GM18909 (cell line): ENCODE results near the gene PDE6A.

ENCODE experiments used
- ATAC-seq: cut with Tn5 transposase; IDR thresholded peaks from one replicate; pipeline ENCODE4 v1.9.1; 2021; ENCODE audit warnings: mild to moderate bottlenecking; ENCODE audit not compliant: unreplicated experiment, poor library complexity

Gene PDE6A

GRCh38 chr5:149841851-149842793 lies 102.5 kb downstream of the PDE6A start:
- ATAC-seq = no peak

GRCh38 chr5:149840226-149840825 lies 104.3 kb downstream of the PDE6A start:
- ATAC-seq = no peak

- ATAC-seq = no peak
These were observed 104.8 kb downstream of the PDE6A start for GRCh38 chr5:149839761-149840160.

GRCh38 chr5:149838881-149839739 lies 105.5 kb downstream of the PDE6A start:
- no peak for ATAC-seq

GRCh38 chr5:149837680-149838269 lies 106.8 kb downstream of the PDE6A start:
- no peak for ATAC-seq

GRCh38 chr5:149836451-149837139 lies 108.0 kb downstream of the PDE6A start:
- no peak for ATAC-seq

DNA sequence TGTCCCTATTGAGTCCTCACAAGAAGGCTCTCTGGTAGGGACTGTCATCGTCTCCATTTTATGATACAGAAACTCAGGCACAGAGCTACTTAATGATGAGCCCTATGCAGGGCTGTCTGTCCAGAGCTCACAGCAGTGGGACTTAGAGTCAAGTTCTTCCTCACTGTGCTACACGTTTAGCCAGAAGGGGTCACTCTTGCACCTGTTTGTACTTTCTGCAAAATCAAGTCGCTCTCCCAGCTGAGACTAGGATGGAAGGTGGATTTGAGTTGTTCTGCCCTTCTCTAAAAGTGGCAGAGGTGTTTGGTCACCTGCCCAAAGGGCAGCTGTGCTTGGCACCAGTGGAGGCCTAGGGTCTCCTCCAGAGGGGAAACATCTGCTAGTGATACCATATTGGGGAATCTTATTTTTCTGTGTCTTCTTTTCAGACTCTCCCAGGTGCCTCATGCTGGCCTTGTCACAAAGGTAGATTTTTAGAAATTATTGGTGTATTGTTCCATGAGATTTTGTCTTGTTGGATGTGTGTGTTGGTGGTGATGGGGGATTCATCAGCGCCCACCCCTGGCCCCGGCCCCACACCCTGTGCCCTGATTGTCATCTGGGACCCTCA lies 110.2 kb downstream of the PDE6A start:
- no peak for ATAC-seq

DNA sequence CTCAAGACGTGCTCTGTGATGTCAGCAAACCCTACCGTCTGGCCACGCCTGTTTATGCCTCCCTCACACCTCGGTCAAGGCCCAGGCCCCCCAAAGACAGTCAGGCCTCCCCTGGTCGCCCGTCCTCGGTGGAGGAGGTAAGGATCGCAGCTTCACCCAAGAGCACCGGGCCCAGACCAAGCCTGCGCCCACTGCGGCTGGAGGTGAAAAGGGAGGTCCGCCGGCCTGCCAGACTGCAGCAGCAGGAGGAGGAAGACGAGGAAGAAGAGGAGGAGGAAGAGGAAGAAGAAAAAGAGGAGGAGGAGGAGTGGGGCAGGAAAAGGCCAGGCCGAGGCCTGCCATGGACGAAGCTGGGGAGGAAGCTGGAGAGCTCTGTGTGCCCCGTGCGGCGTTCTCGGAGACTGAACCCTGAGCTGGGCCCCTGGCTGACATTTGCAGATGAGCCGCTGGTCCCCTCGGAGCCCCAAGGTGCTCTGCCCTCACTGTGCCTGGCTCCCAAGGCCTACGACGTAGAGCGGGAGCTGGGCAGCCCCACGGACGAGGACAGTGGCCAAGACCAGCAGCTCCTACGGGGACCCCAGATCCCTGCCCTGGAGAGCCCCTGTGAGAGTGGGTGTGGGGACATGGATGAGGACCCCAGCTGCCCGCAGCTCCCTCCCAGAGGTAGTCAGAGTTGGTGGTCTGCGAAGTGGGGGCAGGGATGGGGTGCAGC lies 111.3 kb downstream of the PDE6A start:
- no peak for ATAC-seq

- no peak for ATAC-seq
These were observed 112.0 kb downstream of the PDE6A start for GRCh38 chr5:149832636-149833035.

DNA sequence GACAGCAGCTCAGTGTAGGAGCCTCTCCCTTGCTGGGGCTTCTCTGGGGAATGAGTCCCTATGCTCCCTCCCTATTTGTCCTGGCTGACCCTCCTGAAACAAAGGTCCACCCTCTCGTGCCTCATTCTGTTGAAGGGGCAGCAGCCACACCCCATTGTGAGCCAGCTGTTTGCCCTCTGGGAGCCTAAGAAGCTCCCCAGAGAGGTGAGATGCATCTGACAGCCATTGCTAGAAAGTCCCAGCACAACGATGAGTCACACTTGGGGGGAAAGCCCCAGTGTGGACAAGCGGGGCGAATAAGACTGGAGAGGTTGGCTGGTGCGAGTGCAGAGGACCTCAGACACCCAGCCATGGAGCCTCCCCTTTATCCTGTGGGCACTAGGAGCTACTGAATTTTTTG lies 113.1 kb downstream of the PDE6A start:
- peak; percentile 87 for ATAC-seq

- ATAC-seq = no peak
These were observed 114.0 kb downstream of the PDE6A start for GRCh38 chr5:149830579-149830978.

DNA sequence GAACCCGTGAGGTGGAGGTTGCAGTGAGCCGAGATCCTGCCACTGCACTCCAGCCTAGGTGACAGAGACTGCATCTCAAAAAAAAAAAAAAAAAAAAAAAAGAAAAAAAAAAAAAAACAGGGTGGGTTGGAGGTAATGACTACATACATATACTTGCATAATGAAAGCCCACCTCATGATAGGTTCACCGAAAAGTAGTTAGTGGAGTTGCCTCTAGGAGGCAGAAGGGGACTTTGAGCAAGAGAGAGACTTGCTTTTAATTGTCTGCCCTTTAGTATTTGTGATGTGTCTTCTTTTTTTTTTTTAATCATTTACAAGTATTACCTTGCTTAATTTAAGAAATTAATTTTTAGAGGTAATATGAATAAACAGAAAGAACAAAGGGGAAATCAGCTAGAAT lies 114.6 kb downstream of the PDE6A start:
- ATAC-seq = no peak

DNA sequence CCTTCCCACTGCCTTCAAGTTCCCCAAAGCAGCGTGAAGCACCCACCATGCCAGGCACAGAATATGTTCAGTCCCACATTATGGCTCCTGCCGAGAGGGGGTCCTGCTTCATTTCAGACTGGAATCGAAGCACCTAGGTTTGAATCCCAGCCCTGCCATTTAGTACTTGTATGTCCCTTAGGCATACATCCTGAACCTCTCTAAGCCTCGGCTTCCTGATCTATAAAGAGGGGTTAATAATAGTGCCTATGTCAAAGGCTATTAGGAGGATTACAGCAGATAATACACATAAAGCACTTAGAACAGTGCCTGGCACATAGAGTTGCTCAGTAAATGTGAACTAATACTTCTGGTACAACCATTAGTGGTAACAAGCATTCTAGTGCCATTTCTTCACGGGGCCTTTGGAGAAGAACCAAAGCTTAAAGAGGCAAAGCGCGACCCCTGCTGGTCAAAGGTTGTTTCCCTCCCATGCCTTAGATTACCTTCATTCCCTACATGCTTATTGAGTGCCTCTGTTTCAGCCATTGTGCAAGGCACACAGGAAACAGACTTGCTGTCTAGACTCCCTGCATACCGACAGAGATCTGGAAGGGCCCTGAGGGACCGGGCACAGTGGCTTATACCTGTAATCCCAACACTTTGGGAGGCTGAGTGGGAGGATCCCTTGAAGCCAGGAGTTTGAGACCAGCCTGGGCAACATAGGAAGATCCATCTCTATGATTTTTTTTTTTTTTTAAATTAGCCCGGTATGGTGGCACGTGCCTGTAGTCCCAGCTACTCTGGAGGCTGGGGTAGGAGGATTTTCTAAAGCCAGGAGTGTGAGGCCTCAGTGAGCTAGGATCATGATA lies 116.2 kb downstream of the PDE6A start:
- peak; percentile 68 for ATAC-seq

- ATAC-seq = no peak
These were observed 117.0 kb downstream of the PDE6A start for GRCh38 chr5:149827546-149827945.

- no peak for ATAC-seq
These were observed 117.5 kb downstream of the PDE6A start for GRCh38 chr5:149827086-149827485.

- ATAC-seq = no peak
These were observed 118.0 kb downstream of the PDE6A start for GRCh38 chr5:149826574-149826973.

DNA sequence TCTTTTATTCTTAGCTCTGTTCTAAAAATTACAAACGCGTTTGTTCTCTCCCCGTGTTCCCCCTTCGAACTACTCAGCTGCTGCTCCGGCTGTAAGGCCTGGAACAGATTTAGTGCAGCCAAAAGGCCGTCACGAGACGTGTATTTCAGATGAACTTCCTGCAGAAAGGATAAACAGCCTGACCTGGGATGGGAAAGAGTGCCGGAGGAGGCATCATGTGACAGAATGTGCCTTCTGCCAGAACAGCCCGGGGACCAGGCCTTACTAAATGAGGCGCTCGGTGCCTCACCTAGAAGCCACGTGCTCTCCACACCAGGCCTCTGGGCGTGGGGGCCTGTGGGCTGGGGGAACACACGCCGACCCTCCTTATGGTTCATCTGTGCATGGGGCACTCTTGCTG lies 119.7 kb downstream of the PDE6A start:
- no peak for ATAC-seq

- no peak for ATAC-seq
These were observed 120.5 kb downstream of the PDE6A start for GRCh38 chr5:149824120-149824519.
